Activated gamma-delta T cell (primary cell): Measurements from ENCODE around the gene N4BP3.
"Not testable (repeated sequence)": the region's sequence is repeated elsewhere in the genome, so short reads cannot be mapped to it uniquely, and the experiment has no call there.

Experiments
- DNase-seq: peaks from one replicate; lab custom pipeline; 2025; lab: John Stamatoyannopoulos, UW

Gene N4BP3

GRCh38 chr5:178122346-178122745 lies 9.0 kb downstream of the N4BP3 start:
- no peak for DNase-seq

- DNase-seq: no peak
These were observed 10.0 kb downstream of the N4BP3 start for GRCh38 chr5:178123094-178123965.

GRCh38 chr5:178123966-178124925 lies 10.9 kb downstream of the N4BP3 start:
- DNase-seq: no peak

GRCh38 chr5:178125253-178125906 lies 12.0 kb downstream of the N4BP3 start:
- no peak for DNase-seq

- DNase-seq: no peak
These were observed 13.2 kb downstream of the N4BP3 start for GRCh38 chr5:178126556-178126955.

DNA sequence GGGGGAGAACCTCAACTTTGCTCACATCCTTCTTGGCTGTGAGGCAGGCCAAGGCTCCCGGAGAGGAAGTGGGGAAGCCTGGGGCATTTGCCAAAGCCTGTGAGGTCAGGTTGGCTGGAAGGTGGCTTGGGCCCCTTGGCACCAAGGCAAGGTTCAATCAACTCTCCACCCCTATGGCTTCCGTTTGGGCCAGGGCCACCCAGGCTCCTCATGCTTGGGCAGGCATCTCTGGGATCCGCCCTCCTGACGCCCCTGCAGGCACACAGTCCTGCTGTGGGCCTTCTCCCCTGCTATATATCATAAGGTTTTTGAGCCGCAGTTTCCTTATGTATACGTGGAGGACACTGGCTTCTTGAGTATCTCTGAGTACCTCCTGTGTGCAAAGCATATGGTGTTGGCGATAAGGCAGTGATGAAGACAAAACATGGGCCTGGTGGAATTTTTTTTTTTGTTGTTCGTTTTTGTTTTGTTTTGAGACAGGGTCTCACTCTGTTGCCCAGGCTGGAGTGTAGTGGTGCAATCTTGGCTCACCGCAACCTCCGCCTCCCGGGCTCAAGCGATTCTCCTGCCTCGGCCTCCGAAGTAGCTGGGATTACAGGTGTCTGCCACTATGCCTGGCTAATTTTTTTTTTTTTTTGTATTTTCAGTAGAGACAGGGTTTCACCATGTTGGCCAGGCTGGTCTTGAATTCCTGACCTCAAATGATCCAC lies 14.1 kb downstream of the N4BP3 start:
- not testable (repeated sequence) for DNase-seq

GRCh38 chr5:178129296-178129695 lies 16.0 kb downstream of the N4BP3 start:
- no peak for DNase-seq

GRCh38 chr5:178130234-178130575 lies 16.9 kb downstream of the N4BP3 start:
- DNase-seq: not testable (repeated sequence)

- DNase-seq: peak; percentile 68
These were observed 17.5 kb downstream of the N4BP3 start, which contains the start of gene RMND5B for GRCh38 chr5:178130576-178131445. TSS of gene RMND5B (plus strand) at chr5:178131014. CDS start at chr5:178138120, 7,106 bp downstream.

DNA sequence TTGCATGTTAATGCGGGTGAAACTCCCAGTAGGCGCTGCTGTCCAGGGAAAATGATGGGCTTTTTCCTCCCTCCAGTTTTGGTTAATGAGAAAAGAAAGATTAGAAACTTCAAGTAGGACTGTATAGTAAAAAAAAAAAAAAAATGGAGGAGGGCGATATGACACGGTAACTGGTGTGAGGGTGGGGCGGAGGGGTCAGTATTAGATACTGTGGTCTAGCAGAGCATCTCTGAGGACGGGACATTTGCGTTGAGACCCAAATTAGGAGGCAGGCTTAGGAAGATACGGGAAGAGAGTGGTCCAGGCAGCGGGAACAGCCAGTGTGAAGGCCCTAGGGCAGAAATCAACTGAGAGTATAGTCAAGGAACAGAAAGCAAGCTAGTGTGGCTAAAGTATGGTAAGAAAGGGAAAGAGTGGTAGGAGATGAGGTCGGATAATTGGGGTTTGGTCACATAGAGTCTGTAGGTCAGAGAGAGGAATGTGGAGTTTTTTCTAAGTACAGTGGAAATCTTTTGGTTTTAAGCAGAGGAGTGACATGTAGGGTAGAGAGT lies 18.2 kb downstream of the N4BP3 start:
- DNase-seq: no peak

DNA sequence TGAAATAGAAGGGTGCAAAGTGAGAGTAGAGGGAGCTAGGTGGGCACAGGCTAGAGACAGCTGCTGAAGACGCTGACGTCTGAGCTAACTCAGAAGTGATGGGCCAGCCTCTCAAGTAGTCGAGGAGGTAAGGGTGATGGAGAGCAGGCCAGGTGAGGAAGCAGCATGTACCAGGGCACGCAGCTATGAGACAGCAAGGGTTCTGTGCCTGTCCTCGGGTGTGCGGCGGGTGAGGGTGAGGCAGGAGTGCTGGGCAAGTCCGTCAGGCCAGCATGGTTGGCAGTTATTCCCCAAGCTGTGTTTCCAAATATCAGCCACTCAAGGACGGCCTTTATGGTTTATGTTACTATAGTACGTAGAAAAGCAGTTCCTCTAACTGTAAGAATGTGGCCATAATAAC lies 23.7 kb downstream of the N4BP3 start:
- no peak for DNase-seq

DNA sequence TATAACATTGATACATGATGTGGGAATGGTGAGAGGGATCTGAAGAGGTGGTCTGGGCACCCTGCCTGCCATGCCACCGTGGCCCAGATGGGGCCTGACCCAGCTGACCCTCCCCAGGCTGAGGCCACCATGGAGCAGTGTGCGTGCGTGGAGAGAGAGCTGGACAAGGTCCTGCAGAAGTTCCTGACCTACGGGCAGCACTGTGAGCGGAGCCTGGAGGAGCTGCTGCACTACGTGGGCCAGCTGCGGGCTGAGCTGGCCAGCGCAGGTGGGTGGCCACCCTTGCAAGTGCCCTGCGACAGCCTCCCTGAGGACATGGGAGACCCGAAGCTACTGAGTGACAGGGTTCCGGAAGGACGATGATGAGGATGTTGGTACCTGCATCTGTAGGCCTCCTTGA lies 24.7 kb downstream of the N4BP3 start:
- DNase-seq: no peak

DNA sequence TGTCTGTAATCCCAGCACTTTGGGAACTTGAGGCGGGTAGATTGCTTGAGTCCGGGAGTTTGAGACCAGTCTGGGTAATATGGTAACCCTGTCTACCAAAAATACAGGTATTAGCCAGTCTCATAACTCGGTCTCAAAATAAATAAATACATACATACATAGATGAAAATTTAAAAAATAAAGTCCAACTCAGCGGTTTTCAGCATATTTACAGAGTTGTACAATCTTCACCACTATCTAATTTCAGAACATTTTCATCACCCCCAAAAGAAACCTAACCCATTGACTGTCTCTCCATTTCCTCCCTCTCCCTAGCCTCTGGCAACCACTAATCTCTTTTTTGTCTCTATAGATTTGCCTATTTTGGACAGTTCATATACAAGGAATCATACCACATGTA lies 28.2 kb downstream of the N4BP3 start:
- DNase-seq: no peak

DNA sequence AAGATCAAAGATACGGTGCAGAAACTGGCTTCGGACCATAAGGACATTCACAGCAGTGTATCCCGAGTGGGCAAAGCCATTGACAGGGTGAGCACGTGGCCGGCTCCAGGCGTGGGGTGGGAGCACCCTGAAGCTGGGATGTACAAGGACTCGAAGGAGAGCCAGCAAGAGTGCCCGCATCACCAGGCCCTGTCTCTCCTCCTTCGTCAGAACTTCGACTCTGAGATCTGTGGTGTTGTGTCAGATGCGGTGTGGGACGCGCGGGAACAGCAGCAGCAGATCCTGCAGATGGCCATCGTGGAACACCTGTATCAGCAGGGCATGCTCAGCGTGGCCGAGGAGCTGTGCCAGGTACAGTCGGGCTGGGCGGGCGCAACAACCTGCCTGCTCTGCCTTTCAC lies 29.3 kb downstream of the N4BP3 start:
- DNase-seq: no peak

DNA sequence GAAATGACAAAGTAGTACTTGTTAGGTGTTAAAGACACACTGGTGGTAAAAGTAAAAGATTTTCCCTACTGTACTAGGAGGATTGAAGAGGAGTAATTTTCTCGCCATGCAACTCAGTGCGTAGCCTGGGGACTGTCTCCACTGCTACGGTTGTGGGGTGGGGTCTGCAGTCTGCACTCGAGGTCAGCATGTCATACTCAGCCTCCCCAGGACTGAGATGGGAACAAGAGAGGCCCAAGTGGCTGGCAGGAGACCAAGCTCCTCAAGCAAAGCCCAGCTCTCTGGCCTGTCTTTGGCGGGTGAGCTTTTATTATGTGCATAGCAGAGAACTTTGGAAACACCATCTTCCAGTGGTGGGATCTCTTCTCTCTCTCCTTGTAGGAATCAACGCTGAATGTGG lies 29.9 kb downstream of the N4BP3 start:
- no peak for DNase-seq

DNA sequence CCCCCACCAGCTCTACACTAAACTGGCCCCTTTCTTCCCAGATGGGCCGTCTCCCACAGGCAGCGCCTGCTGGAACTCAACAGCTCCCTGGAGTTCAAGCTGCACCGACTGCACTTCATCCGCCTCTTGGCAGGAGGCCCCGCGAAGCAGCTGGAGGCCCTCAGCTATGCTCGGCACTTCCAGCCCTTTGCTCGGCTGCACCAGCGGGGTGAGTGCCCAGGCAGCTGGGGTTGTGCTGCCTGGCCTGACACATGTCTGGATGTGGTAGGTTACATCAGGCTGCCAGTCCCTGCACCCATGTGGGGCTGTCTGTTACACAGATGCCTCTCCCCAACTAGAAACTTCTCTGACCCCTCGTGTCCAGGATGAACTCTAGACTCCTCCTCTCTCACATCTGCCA lies 30.6 kb downstream of the N4BP3 start:
- no peak for DNase-seq

GRCh38 chr5:178145965-178146820 lies 32.9 kb downstream of the N4BP3 start:
- no peak for DNase-seq

DNA sequence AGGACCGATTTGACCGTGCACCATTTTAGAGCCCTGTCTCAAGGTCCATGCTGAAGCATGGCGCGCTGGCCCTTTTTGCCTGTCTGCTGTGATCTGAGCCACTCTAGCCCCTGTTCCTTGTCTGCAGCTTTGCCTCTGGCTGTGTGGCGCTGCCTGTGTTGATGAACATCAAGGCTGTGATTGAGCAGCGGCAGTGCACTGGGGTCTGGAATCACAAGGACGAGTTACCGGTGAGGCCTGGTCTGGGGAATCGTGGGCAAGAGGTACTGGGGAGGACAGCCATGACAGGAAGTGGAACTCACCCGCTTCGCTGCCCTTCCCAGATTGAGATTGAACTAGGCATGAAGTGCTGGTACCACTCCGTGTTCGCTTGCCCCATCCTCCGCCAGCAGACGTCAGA lies 34.1 kb downstream of the N4BP3 start:
- no peak for DNase-seq

DNA sequence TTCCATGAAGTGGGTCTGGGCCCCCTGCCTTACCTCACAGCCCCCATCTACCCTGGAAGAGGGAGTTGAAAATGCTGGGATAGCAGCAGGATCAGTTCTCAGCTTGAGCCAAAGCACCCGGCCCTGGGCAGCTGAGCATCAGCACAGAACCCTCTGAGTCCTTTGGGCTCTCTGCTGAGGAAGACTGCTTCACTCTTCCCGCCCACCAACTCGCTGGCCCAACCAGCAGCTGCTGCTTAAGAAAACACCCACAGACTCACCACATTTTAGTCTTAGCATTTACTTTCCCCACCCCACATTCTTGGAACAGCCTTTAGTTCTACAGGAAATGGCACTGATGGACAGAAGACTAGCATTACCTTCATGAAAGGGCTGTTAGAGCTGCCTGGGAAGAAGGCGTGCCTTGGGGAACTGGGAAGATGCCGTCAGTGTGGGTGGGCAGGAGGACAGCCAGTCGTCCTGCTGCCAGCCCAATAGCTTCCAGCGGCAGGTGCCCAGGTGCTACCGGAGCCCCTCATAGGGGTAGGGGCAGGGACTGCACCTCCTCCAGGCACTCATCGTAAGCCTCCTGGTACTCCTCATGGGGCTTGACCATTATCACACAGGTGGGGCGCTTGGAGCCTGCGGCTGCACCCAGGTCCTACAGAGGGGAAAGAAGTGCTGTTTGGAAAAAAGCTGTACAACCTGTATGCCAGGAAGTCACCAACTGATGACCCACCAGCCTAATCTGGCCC lies 36.0 kb downstream of the N4BP3 start:
- no peak for DNase-seq
